GM19372 (cell line): ENCODE results near the gene FRYL.
"Not testable (repeated sequence)": the region's sequence is repeated elsewhere in the genome, so short reads cannot be mapped to it uniquely, and the experiment has no call there.

Experiments used
- ATAC-seq: cut with Tn5 transposase; IDR thresholded peaks from one replicate; pipeline ENCODE4 v1.9.1; 2021; ENCODE audit warnings: mild to moderate bottlenecking, low read depth, moderate library complexity; ENCODE audit not compliant: unreplicated experiment

Gene FRYL

GRCh38 chr4:48704091-48704802, 75.8 kb downstream of the FRYL start:
- no peak for ATAC-seq

- ATAC-seq: no peak
Observed at GRCh38 chr4:48699475-48699874, 80.6 kb downstream of the FRYL start.

- no peak for ATAC-seq
Observed at GRCh38 chr4:48698029-48698971, 81.8 kb downstream of the FRYL start.

- not testable (repeated sequence) for ATAC-seq
Observed at GRCh38 chr4:48697516-48697915, 82.6 kb downstream of the FRYL start.

- no peak for ATAC-seq
Observed at GRCh38 chr4:48694824-48695223, 85.3 kb downstream of the FRYL start.

- no peak for ATAC-seq
Observed at GRCh38 chr4:48693856-48694574, 86.1 kb downstream of the FRYL start.

- no peak for ATAC-seq
Observed at GRCh38 chr4:48692897-48693296, 87.2 kb downstream of the FRYL start.

GRCh38 chr4:48692044-48692443, 88.0 kb downstream of the FRYL start:
- no peak for ATAC-seq

GRCh38 chr4:48688953-48689352, 91.1 kb downstream of the FRYL start:
- no peak for ATAC-seq

GRCh38 chr4:48687313-48688051, 92.6 kb downstream of the FRYL start:
- ATAC-seq: no peak

- no peak for ATAC-seq
Observed at GRCh38 chr4:48686369-48686768, 93.7 kb downstream of the FRYL start.

GRCh38 chr4:48683784-48684666, 96.1 kb downstream of the FRYL start:
- ATAC-seq: peak; percentile 92

- ATAC-seq: not testable (repeated sequence)
Observed at GRCh38 chr4:48682870-48683269, 97.2 kb downstream of the FRYL start.

GRCh38 chr4:48681856-48682255, 98.2 kb downstream of the FRYL start:
- ATAC-seq: peak; percentile 46

- no peak for ATAC-seq
Observed at GRCh38 chr4:48680848-48681568, 99.1 kb downstream of the FRYL start.

- ATAC-seq: no peak
Observed at GRCh38 chr4:48673537-48673936, 106.5 kb downstream of the FRYL start.

GRCh38 chr4:48670587-48670986, 109.5 kb downstream of the FRYL start:
- ATAC-seq: no peak

GRCh38 chr4:48669086-48669485, 111.0 kb downstream of the FRYL start:
- ATAC-seq: no peak
